Suprapubic skin (tissue), 3 donors: ENCODE measurements around the gene ZNF665.
"Not testable (repeated sequence)": the region's sequence is repeated elsewhere in the genome, so short reads cannot be mapped to it uniquely, and the experiment has no call there.

Experiments
- EP300 ChIP-seq: sonication (generic); formaldehyde crosslinking; IDR thresholded peaks from one replicate; pipeline ENCODE4 v1.6.1; 2017; ENCODE audit warnings: antibody characterized with exemption
- POLR2A ChIP-seq, 2 donors: fragments of 450-650 bp; IDR thresholded peaks; one replicate each; pipeline ENCODE4 v1.6.1; 2017; ENCODE audit warnings: antibody characterized with exemption in 2 of 2, mild to moderate bottlenecking in 2 of 2, moderate library complexity in 2 of 2
- TF ChIP-seq, protein P1 (sequence below), 2 donors: fragments of 200-600 bp in 1 of 2; fragments of 450-650 bp in 1 of 2; sonication (generic) in 1 of 2; IDR thresholded peaks; one replicate each; pipeline ENCODE4 v1.5.1; 2016 to 2019; ENCODE audit warnings: antibody characterized with exemption in 2 of 2, mild to moderate bottlenecking in 1 of 2, moderate library complexity in 1 of 2

DNA sequence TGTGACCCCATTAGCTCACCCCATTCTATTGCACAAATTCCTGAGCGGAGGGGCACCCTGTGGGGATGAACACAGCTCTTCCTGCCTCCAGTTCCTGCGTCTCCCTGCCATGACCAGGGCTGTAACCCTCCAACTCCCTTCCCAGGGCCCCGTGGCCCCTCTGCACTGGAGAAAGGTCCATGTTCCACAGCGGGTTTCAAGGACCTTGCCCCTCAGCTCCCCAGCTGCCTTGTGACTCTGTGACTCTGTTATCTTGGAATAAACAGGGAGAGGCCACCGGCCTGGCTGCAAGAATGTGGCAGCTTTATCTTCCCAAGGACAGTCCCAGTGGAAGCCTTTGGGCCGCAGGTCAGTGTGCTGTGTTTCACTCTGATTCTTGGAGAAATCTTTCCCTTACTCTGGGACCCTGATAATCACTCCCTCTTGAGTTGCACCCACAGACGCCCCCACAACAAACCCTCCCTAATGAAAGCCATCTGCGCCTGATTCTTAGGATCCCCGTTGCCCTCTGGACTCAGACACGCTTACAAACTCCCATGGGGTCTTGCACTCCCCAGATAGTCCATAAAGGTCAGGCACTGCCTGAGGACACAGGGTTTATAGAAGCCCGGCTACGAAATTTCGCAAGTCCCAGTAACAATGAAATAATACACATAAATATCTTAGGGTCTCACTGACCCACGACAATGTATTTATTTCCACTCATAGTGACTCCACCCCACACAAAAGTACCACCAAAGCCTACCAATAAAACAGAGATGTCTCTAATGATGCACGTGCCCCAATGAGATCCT, 66.2 kb downstream of the ZNF665 start:
- TF ChIP-seq, protein P1, sequence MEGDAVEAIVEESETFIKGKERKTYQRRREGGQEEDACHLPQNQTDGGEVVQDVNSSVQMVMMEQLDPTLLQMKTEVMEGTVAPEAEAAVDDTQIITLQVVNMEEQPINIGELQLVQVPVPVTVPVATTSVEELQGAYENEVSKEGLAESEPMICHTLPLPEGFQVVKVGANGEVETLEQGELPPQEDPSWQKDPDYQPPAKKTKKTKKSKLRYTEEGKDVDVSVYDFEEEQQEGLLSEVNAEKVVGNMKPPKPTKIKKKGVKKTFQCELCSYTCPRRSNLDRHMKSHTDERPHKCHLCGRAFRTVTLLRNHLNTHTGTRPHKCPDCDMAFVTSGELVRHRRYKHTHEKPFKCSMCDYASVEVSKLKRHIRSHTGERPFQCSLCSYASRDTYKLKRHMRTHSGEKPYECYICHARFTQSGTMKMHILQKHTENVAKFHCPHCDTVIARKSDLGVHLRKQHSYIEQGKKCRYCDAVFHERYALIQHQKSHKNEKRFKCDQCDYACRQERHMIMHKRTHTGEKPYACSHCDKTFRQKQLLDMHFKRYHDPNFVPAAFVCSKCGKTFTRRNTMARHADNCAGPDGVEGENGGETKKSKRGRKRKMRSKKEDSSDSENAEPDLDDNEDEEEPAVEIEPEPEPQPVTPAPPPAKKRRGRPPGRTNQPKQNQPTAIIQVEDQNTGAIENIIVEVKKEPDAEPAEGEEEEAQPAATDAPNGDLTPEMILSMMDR (IDR thresholded peaks at IDR 0.05): not testable (repeated sequence)
- TF ChIP-seq POLR2A (IDR thresholded peaks at IDR 0.05); EP300: not testable (repeated sequence)
